SW 1271 (cell line): ENCODE results near the gene DDA1.
A peak's percentile ranks its signal among the peaks of the same experiment; 100 is the strongest.
"Not testable (repeated sequence)": the region's sequence is repeated elsewhere in the genome, so short reads cannot be mapped to it uniquely, and the experiment has no call there.

Experiments used
- DNase-seq, 2 experiments: peaks; one replicate each; lab custom pipeline; 2025; lab: John Stamatoyannopoulos, UW

DDA1 gene

GRCh38 chr19:17347877-17348276, 38.5 kb downstream of the DDA1 start:
- no peak for DNase-seq

GRCh38 chr19:17348700-17349099, 39.3 kb downstream of the DDA1 start:
- peak in 1 of 2 experiments; percentile 39 for DNase-seq

GRCh38 chr19:17351815-17352435, 42.6 kb downstream of the DDA1 start:
- no peak for DNase-seq

- DNase-seq, result no peak
These were observed 43.4 kb downstream of the DDA1 start for GRCh38 chr19:17352608-17353280.

- DNase-seq, result no peak
These were observed 44.0 kb downstream of the DDA1 start for GRCh38 chr19:17353386-17353785.

- DNase-seq, result no peak
These were observed 47.8 kb downstream of the DDA1 start for GRCh38 chr19:17357078-17357666.

- no peak for DNase-seq
These were observed 48.4 kb downstream of the DDA1 start for GRCh38 chr19:17357724-17358123.

- DNase-seq, result peak in 1 of 2 experiments; percentile 15
These were observed 49.0 kb downstream of the DDA1 start for GRCh38 chr19:17358395-17358794.

GRCh38 chr19:17359905-17360800, 50.8 kb downstream of the DDA1 start:
- DNase-seq, result no peak

GRCh38 chr19:17363852-17364605, 54.7 kb downstream of the DDA1 start:
- DNase-seq, result not testable (repeated sequence)

- no peak for DNase-seq
These were observed 56.0 kb downstream of the DDA1 start for GRCh38 chr19:17365361-17365760.

- no peak for DNase-seq
These were observed 60.7 kb downstream of the DDA1 start for GRCh38 chr19:17370026-17370587.
